ENCODE data around the gene VASH1.

VASH1 gene

GRCh38 chr14:76774821-76775694 lies 13.8 kb downstream of the VASH1 start:
- peaks cover 2% of the 10 kb centered on the region for H3K36me3 Mint-ChIP-seq
- no peaks in the 10 kb centered on the region for H3K27me3 Mint-ChIP-seq
- H3K9me3 Mint-ChIP-seq, result no peaks in the 10 kb centered on the region
- H3K27ac Mint-ChIP-seq, result no peak overlapping the region
- H3K4me1 Mint-ChIP-seq, result no peaks in the 10 kb centered on the region
- no peak overlapping the region for H3K4me3 Mint-ChIP-seq

- Mint-ChIP-seq H3K36me3 (peaks cover 2% of the 10 kb centered on the region), H3K4me1 (no peaks in the 10 kb centered on the region), H3K27ac (no peak overlapping the region), H3K4me3 (no peak overlapping the region), H3K27me3 (no peaks in the 10 kb centered on the region), H3K9me3 (no peaks in the 10 kb centered on the region)
These were observed 14.6 kb downstream of the VASH1 start for GRCh38 chr14:76775695-76776427.

- Mint-ChIP-seq H3K36me3 (peaks cover 2% of the 10 kb centered on the region), H3K27me3 (no peaks in the 10 kb centered on the region), H3K4me1 (no peaks in the 10 kb centered on the region), H3K27ac (no peak overlapping the region), H3K9me3 (no peaks in the 10 kb centered on the region), H3K4me3 (no peak overlapping the region)
These were observed 15.4 kb downstream of the VASH1 start for GRCh38 chr14:76776428-76777251.

- Mint-ChIP-seq H3K9me3 (no peaks in the 10 kb centered on the region), H3K4me3 (no peak overlapping the region), H3K27ac (no peak overlapping the region), H3K4me1 (peaks cover 4% of the 10 kb centered on the region), H3K27me3 (no peaks in the 10 kb centered on the region), H3K36me3 (peaks cover 2% of the 10 kb centered on the region)
These were observed 16.5 kb downstream of the VASH1 start for GRCh38 chr14:76777721-76778120.

- no peaks in the 10 kb centered on the region for H3K9me3 Mint-ChIP-seq
- no peaks in the 10 kb centered on the region for H3K27me3 Mint-ChIP-seq
- no peak overlapping the region for H3K4me3 Mint-ChIP-seq
- peaks cover 2% of the 10 kb centered on the region for H3K36me3 Mint-ChIP-seq
- H3K4me1 Mint-ChIP-seq, result peaks cover 13% of the 10 kb centered on the region
- H3K27ac Mint-ChIP-seq, result no peak overlapping the region
These were observed 17.4 kb downstream of the VASH1 start for GRCh38 chr14:76778546-76779215.

- peaks cover 13% of the 10 kb centered on the region for H3K4me1 Mint-ChIP-seq
- peak overlapping the region; percentile 48 for H3K27ac Mint-ChIP-seq
- H3K36me3 Mint-ChIP-seq, result peaks cover 2% of the 10 kb centered on the region
- H3K4me3 Mint-ChIP-seq, result no peak overlapping the region
- H3K9me3 Mint-ChIP-seq, result no peaks in the 10 kb centered on the region
- H3K27me3 Mint-ChIP-seq, result no peaks in the 10 kb centered on the region
These were observed 18.2 kb downstream of the VASH1 start for GRCh38 chr14:76779221-76780057.

- no peaks in the 10 kb centered on the region for H3K9me3 Mint-ChIP-seq
- H3K27me3 Mint-ChIP-seq, result no peaks in the 10 kb centered on the region
- peak overlapping the region; percentile 48 for H3K27ac Mint-ChIP-seq
- H3K36me3 Mint-ChIP-seq, result peaks cover 4% of the 10 kb centered on the region
- H3K4me3 Mint-ChIP-seq, result no peak overlapping the region
- peaks cover 17% of the 10 kb centered on the region for H3K4me1 Mint-ChIP-seq
These were observed 18.7 kb downstream of the VASH1 start for GRCh38 chr14:76780058-76780345.

- Mint-ChIP-seq H3K4me1 (peaks cover 18% of the 10 kb centered on the region), H3K9me3 (no peaks in the 10 kb centered on the region), H3K4me3 (no peak overlapping the region), H3K27me3 (no peaks in the 10 kb centered on the region), H3K27ac (no peak overlapping the region), H3K36me3 (peaks cover 4% of the 10 kb centered on the region)
These were observed 19.1 kb downstream of the VASH1 start for GRCh38 chr14:76780360-76780759.

GRCh38 chr14:76780875-76781647 lies 19.8 kb downstream of the VASH1 start:
- H3K27me3 Mint-ChIP-seq, result no peaks in the 10 kb centered on the region
- H3K4me3 Mint-ChIP-seq, result no peak overlapping the region
- H3K36me3 Mint-ChIP-seq, result peaks cover 4% of the 10 kb centered on the region
- H3K27ac Mint-ChIP-seq, result peak overlapping the region; percentile 55
- no peaks in the 10 kb centered on the region for H3K9me3 Mint-ChIP-seq
- peaks cover 18% of the 10 kb centered on the region for H3K4me1 Mint-ChIP-seq

GRCh38 chr14:76781648-76782051 lies 20.4 kb downstream of the VASH1 start:
- Mint-ChIP-seq H3K4me1 (peaks cover 18% of the 10 kb centered on the region), H3K4me3 (no peak overlapping the region), H3K27ac (no peak overlapping the region)

GRCh38 chr14:76782115-76782884 lies 21.0 kb downstream of the VASH1 start:
- Mint-ChIP-seq H3K9me3 (no peaks in the 10 kb centered on the region), H3K27me3 (no peaks in the 10 kb centered on the region), H3K36me3 (peaks cover 4% of the 10 kb centered on the region), H3K4me1 (peaks cover 18% of the 10 kb centered on the region), H3K27ac (peak overlapping the region; percentile 80), H3K4me3 (no peak overlapping the region)

More at GRCh38 chr14:76781648-76782051, 20.4 kb downstream of the VASH1 start:
- Mint-ChIP-seq H3K36me3 (peaks cover 4% of the 10 kb centered on the region), H3K9me3 (no peaks in the 10 kb centered on the region), H3K27me3 (no peaks in the 10 kb centered on the region)

- H3K4me1 Mint-ChIP-seq, result peaks cover 18% of the 10 kb centered on the region
- no peaks in the 10 kb centered on the region for H3K27me3 Mint-ChIP-seq
- H3K27ac Mint-ChIP-seq, result peak overlapping the region; percentile 90
- H3K36me3 Mint-ChIP-seq, result peaks cover 6% of the 10 kb centered on the region
- peak overlapping the region; percentile 4 for H3K4me3 Mint-ChIP-seq
- no peaks in the 10 kb centered on the region for H3K9me3 Mint-ChIP-seq
These were observed 21.8 kb downstream of the VASH1 start for GRCh38 chr14:76782885-76783566.
